DND-41 (cell line): ENCODE results near the gene UVRAG.

Source experiments
- ATAC-seq: fragments of 200-7000 bp; cut with Tn5 transposase; 3 replicates; pipeline ENCODE4 v1.9.1; 2021; ENCODE audit warnings: low read depth; ENCODE audit not compliant: insufficient read depth
- DNase-seq: peaks from one replicate; pipeline ENCODE4 v3.0.0-alpha.2; 2020
- H2AFZ ChIP-seq: 2 replicates; pipeline ENCODE4 v1.6.0; 2012; ENCODE audit warnings: low read depth, low read length
- H3K27ac ChIP-seq: 2 replicates; pipeline ENCODE4 v1.5.1; 2012; ENCODE audit warnings: low read length, inconsistent platforms
- H3K27me3 ChIP-seq: fragments of 200-600 bp; sonication (generic); 2 replicates; pipeline ENCODE4 v1.6.0; 2012; ENCODE audit warnings: low read length, mild to moderate bottlenecking, inconsistent platforms; ENCODE audit not compliant: insufficient read depth, poor library complexity
- H3K36me3 ChIP-seq: 2 replicates; pipeline ENCODE4 v1.5.1; 2012; ENCODE audit warnings: low read length, inconsistent platforms; ENCODE audit not compliant: insufficient read depth
- H3K4me1 ChIP-seq: 2 replicates; pipeline ENCODE4 v1.5.1; 2012; ENCODE audit warnings: mild to moderate bottlenecking, low read length; ENCODE audit not compliant: insufficient read depth
- H3K4me2 ChIP-seq: 2 replicates; pipeline ENCODE4 v1.6.0; 2012; ENCODE audit warnings: mild to moderate bottlenecking, moderate library complexity, low read length, inconsistent platforms; ENCODE audit not compliant: insufficient read depth
- H3K4me3 ChIP-seq, 2 experiments: fragments of 200-600 bp in 1 of 2; shearing (Covaris generic) in 1 of 2; 2 replicates each; pipeline ENCODE4 v1.5.1; 2012 to 2016; ENCODE audit warnings: inconsistent platforms in 2 of 2, low read length in 2 of 2, mild to moderate bottlenecking in 2 of 2, low read depth in 1 of 2, moderate library complexity in 1 of 2
- H3K79me2 ChIP-seq: 2 replicates; pipeline ENCODE4 v1.6.0; 2012; ENCODE audit warnings: low read length, inconsistent platforms; ENCODE audit not compliant: insufficient read depth
- H3K9ac ChIP-seq: 2 replicates; pipeline ENCODE4 v1.6.0; 2012; ENCODE audit warnings: low read depth, mild to moderate bottlenecking, inconsistent platforms, low read length, moderate library complexity
- H3K9me3 ChIP-seq: 2 replicates; pipeline ENCODE4 v1.5.1; 2012; ENCODE audit warnings: low read length, moderate library complexity, mild to moderate bottlenecking, inconsistent platforms; ENCODE audit not compliant: insufficient read depth, severe bottlenecking
- H4K20me1 ChIP-seq: 2 replicates; pipeline ENCODE4 v1.6.0; 2012; ENCODE audit warnings: low read length; ENCODE audit not compliant: insufficient read depth
- EZH2 ChIP-seq: IDR thresholded peaks from 3 replicates; pipeline ENCODE4 v1.6.1; 2012; ENCODE audit warnings: borderline replicate concordance, low read depth, mild to moderate bottlenecking, moderate library complexity, low read length, inconsistent platforms; ENCODE audit not compliant: severe bottlenecking
- TF ChIP-seq, protein P1 (sequence below): IDR thresholded peaks from 2 replicates; pipeline ENCODE4 v1.5.1; 2012; ENCODE audit warnings: borderline replicate concordance, low read length, moderate library complexity, mild to moderate bottlenecking; ENCODE audit not compliant: poor library complexity, severe bottlenecking; ENCODE audit errors: extremely low read depth

UVRAG gene

DNA sequence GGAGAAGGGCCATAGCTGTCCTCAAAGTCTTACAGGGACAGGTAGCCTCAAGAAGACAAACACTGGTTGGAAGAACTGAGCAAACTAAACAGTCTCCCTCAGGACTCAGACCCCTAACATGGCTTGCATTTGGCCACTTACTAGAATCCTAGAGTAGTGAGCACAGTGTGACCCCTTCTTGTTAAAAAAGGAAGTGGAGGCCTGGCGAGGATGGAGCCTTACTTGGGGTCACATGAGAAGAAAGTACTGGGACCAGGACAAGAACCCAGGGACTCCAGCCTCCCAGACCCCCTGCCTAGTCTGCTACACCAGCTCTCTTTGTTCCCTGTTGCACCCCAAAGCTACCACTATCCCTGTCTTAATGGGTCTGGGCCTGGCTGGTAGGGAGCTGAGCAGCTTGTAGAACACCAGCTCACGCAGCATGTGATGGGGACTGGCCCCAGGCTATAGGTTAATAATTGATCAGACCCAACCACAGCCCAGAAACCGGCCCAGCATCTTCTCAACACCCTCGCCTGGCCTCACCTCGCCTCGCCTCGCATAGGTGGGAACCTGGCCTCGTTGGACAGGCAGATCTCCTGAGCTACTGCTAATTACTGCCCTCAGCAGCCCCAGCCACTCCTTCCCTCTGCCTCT lies 28.8 kb upstream of the UVRAG start:
- Histone ChIP-seq H3K4me3 (no peak overlapping the region), H4K20me1 (no peaks in the 10 kb centered on the region; the same call in 1 of the 2 replicates), H3K27me3 (no peaks in the 10 kb centered on the region), H3K27ac (no peak overlapping the region), H3K79me2 (no peaks in the 10 kb centered on the region), H2AFZ (no peak overlapping the region), H3K4me1 (no peaks in the 10 kb centered on the region), H3K36me3 (no peaks in the 10 kb centered on the region), H3K9ac (no peak overlapping the region), H3K9me3 (no peaks in the 10 kb centered on the region), H3K4me2 (no peak overlapping the region)
- TF ChIP-seq, protein P1, sequence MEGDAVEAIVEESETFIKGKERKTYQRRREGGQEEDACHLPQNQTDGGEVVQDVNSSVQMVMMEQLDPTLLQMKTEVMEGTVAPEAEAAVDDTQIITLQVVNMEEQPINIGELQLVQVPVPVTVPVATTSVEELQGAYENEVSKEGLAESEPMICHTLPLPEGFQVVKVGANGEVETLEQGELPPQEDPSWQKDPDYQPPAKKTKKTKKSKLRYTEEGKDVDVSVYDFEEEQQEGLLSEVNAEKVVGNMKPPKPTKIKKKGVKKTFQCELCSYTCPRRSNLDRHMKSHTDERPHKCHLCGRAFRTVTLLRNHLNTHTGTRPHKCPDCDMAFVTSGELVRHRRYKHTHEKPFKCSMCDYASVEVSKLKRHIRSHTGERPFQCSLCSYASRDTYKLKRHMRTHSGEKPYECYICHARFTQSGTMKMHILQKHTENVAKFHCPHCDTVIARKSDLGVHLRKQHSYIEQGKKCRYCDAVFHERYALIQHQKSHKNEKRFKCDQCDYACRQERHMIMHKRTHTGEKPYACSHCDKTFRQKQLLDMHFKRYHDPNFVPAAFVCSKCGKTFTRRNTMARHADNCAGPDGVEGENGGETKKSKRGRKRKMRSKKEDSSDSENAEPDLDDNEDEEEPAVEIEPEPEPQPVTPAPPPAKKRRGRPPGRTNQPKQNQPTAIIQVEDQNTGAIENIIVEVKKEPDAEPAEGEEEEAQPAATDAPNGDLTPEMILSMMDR: no peak
- TF ChIP-seq EZH2: no peak
- no peak for DNase-seq
- ATAC-seq: no peak

DNA sequence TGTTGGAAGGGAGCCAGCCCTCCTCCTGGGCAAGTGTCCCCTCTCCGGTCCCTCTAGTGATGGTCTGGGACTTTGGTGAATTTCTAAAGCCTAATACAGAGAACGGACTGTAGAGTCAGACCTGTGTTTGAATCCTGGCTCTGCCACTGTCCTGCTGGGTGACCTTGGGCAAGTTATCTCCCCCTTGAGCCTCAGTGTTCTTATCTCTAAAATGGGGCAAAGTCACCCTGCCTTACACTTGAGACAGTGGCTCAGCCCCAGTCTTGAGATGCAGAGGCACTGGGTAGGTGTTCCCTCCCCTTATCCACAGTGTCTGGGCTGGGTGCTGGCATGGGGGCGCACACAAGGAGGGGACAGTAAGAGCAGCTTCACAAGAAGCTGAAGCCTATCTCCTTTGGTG lies 25.5 kb upstream of the UVRAG start:
- Histone ChIP-seq H3K36me3 (no peaks in the 10 kb centered on the region), H3K4me1 (no peaks in the 10 kb centered on the region)

GRCh38 chr11:75790986-75791385 lies 24.0 kb upstream of the UVRAG start:
- DNase-seq: no peak
- H3K36me3 ChIP-seq: no peaks in the 10 kb centered on the region
- H3K9me3 ChIP-seq: no peaks in the 10 kb centered on the region
- H3K4me2 ChIP-seq: no peak overlapping the region
- ATAC-seq: no peak
- no peaks in the 10 kb centered on the region for H3K79me2 ChIP-seq
- H4K20me1 ChIP-seq: no peaks in the 10 kb centered on the region; the same call in 1 of the 2 replicates
- no peak overlapping the region for H3K27ac ChIP-seq
- peaks cover 8% of the 10 kb centered on the region for H3K27me3 ChIP-seq
- no peak overlapping the region for H2AFZ ChIP-seq
- TF ChIP-seq, protein P1: no peak
- TF ChIP-seq EZH2: no peak
- H3K4me3 ChIP-seq: no peak overlapping the region
- no peak overlapping the region for H3K9ac ChIP-seq
- no peaks in the 10 kb centered on the region for H3K4me1 ChIP-seq

More for the DNA sequence above, 25.5 kb upstream of the UVRAG start:
- Histone ChIP-seq H4K20me1 (no peaks in the 10 kb centered on the region; the same call in 1 of the 2 replicates), H3K27me3 (peaks cover 8% of the 10 kb centered on the region), H3K4me3 (no peak overlapping the region), H3K9me3 (no peaks in the 10 kb centered on the region), H3K4me2 (no peak overlapping the region), H3K9ac (no peak overlapping the region), H2AFZ (no peak overlapping the region), H3K79me2 (no peaks in the 10 kb centered on the region), H3K27ac (no peak overlapping the region)
- DNase-seq (no peak), ATAC-seq (no peak)
- TF ChIP-seq, protein P1: no peak
- no peak for TF ChIP-seq EZH2
